ENCODE measurements around the gene RASSF5. TPM values are rescaled to one million over a fixed set of nuclear protein-coding genes. Genes with fewer than 3 reads are reported as not detected.

The RASSF5 gene
- total RNA-seq, 2 donors from 2014 or later = 177 to 188 TPM

GRCh38 chr1:206505702-206506355 is 1.5 kb upstream of the RASSF5 start:
- H3K4me1 Mint-ChIP-seq = peaks cover 22% of the 10 kb centered on the region
- peaks cover 18% of the 10 kb centered on the region for H3K27me3 Mint-ChIP-seq
- H3K36me3 Mint-ChIP-seq (ENCODE audit: low read depth) = no peaks in the 10 kb centered on the region
- H3K4me3 Mint-ChIP-seq = peak overlapping the region; percentile 85
- DNase-seq = no peak
- peak overlapping the region; percentile 78 for H3K27ac Mint-ChIP-seq
- H3K9me3 ChIP-seq (ENCODE audit: control insufficient read depth, low read length, poor library complexity, severe bottlenecking) = no peaks in the 10 kb centered on the region
- no peak for ATAC-seq

- Mint-ChIP-seq H3K4me1 (peaks cover 22% of the 10 kb centered on the region), H3K36me3 (ENCODE audit: low read depth) (no peaks in the 10 kb centered on the region), H3K4me3 (peak overlapping the region; percentile 85), H3K27ac (peak overlapping the region; percentile 78), H3K27me3 (peaks cover 22% of the 10 kb centered on the region)
- no peaks in the 10 kb centered on the region for H3K9me3 ChIP-seq (ENCODE audit: control insufficient read depth, low read length, poor library complexity, severe bottlenecking)
- ATAC-seq (peak; percentile 34), DNase-seq (no peak)
Measured at GRCh38 chr1:206506405-206507283, 687 bp upstream of the RASSF5 start.

- no peak for ATAC-seq
- H3K27ac Mint-ChIP-seq = no peak overlapping the region
- H3K36me3 Mint-ChIP-seq (ENCODE audit: low read depth) = no peaks in the 10 kb centered on the region
- no peaks in the 10 kb centered on the region for H3K9me3 ChIP-seq (ENCODE audit: control insufficient read depth, low read length, poor library complexity, severe bottlenecking)
- peaks cover 22% of the 10 kb centered on the region for H3K27me3 Mint-ChIP-seq
- H3K4me1 Mint-ChIP-seq = peaks cover 22% of the 10 kb centered on the region
- peak overlapping the region; percentile 73 for H3K4me3 Mint-ChIP-seq
- DNase-seq = no peak
Measured at GRCh38 chr1:206508130-206508889, 979 bp downstream of the RASSF5 start.

DNA sequence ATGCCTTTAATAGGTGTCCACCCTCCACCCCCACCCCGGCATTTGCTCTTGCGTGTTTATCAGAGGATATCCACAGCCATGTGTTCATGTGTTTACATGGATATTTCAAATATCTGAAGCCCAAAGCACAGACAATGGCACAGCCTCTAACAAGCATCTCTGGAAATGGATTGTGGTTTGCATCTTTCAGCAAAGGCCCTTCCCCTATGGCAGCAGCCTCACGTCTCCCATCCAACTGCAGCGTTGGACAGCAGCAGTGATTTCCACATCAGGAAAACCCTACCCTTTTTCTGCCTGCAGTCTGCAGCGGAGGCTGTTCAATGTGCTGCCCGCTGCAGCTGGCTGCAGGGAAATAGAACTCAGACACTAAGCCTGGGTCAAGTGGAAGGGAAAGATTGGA is 1.6 kb downstream of the RASSF5 start:
- Mint-ChIP-seq H3K4me3 (peak overlapping the region; percentile 39), H3K27me3 (peaks cover 22% of the 10 kb centered on the region), H3K27ac (no peak overlapping the region)

GRCh38 chr1:206509612-206510257 is 2.4 kb downstream of the RASSF5 start:
- H3K27ac Mint-ChIP-seq = no peak overlapping the region
- H3K4me1 Mint-ChIP-seq = peaks cover 17% of the 10 kb centered on the region

More for the DNA sequence above, 1.6 kb downstream of the RASSF5 start:
- DNase-seq (no peak), ATAC-seq (no peak)
- H3K4me1 Mint-ChIP-seq = peaks cover 21% of the 10 kb centered on the region
- H3K36me3 Mint-ChIP-seq (ENCODE audit: low read depth) = no peaks in the 10 kb centered on the region
- H3K9me3 ChIP-seq (ENCODE audit: control insufficient read depth, low read length, poor library complexity, severe bottlenecking) = no peaks in the 10 kb centered on the region

GRCh38 chr1:206510371-206510770 is 3.0 kb downstream of the RASSF5 start:
- H3K27me3 Mint-ChIP-seq = peaks cover 22% of the 10 kb centered on the region
- ATAC-seq (no peak), DNase-seq (no peak)
- no peaks in the 10 kb centered on the region for H3K36me3 Mint-ChIP-seq (ENCODE audit: low read depth)
- H3K4me3 Mint-ChIP-seq = no peak overlapping the region
- H3K4me1 Mint-ChIP-seq = peaks cover 13% of the 10 kb centered on the region
- no peak overlapping the region for H3K27ac Mint-ChIP-seq
- no peaks in the 10 kb centered on the region for H3K9me3 ChIP-seq (ENCODE audit: control insufficient read depth, low read length, poor library complexity, severe bottlenecking)

More at GRCh38 chr1:206509612-206510257, 2.4 kb downstream of the RASSF5 start:
- Mint-ChIP-seq H3K36me3 (ENCODE audit: low read depth) (no peaks in the 10 kb centered on the region), H3K4me3 (no peak overlapping the region), H3K27me3 (peaks cover 22% of the 10 kb centered on the region)
- no peak for ATAC-seq
- DNase-seq = no peak
- no peaks in the 10 kb centered on the region for H3K9me3 ChIP-seq (ENCODE audit: control insufficient read depth, low read length, poor library complexity, severe bottlenecking)

- DNase-seq (no peak), ATAC-seq (no peak)
- Mint-ChIP-seq H3K4me1 (peaks cover 7% of the 10 kb centered on the region), H3K4me3 (no peak overlapping the region), H3K36me3 (ENCODE audit: low read depth) (no peaks in the 10 kb centered on the region), H3K27ac (no peak overlapping the region), H3K27me3 (peaks cover 22% of the 10 kb centered on the region)
- no peaks in the 10 kb centered on the region for H3K9me3 ChIP-seq (ENCODE audit: control insufficient read depth, low read length, poor library complexity, severe bottlenecking)
Measured at GRCh38 chr1:206511362-206512057, 4.2 kb downstream of the RASSF5 start.

GRCh38 chr1:206512058-206512850 is 4.9 kb downstream of the RASSF5 start:
- no peak overlapping the region for H3K4me3 Mint-ChIP-seq
- no peaks in the 10 kb centered on the region for H3K36me3 Mint-ChIP-seq (ENCODE audit: low read depth)
- H3K27ac Mint-ChIP-seq = no peak overlapping the region
- peaks cover 22% of the 10 kb centered on the region for H3K27me3 Mint-ChIP-seq
- DNase-seq (no peak), ATAC-seq (no peak)
- H3K9me3 ChIP-seq (ENCODE audit: control insufficient read depth, low read length, poor library complexity, severe bottlenecking) = no peaks in the 10 kb centered on the region
- peaks cover 5% of the 10 kb centered on the region for H3K4me1 Mint-ChIP-seq

- DNase-seq (no peak), ATAC-seq (no peak)
- peaks cover 5% of the 10 kb centered on the region for H3K4me1 Mint-ChIP-seq
- no peaks in the 10 kb centered on the region for H3K36me3 Mint-ChIP-seq (ENCODE audit: low read depth)
- no peaks in the 10 kb centered on the region for H3K9me3 ChIP-seq (ENCODE audit: control insufficient read depth, low read length, poor library complexity, severe bottlenecking)
- no peak overlapping the region for H3K4me3 Mint-ChIP-seq
- H3K27me3 Mint-ChIP-seq = peaks cover 22% of the 10 kb centered on the region
- H3K27ac Mint-ChIP-seq = no peak overlapping the region
Measured at GRCh38 chr1:206512851-206513180, 5.5 kb downstream of the RASSF5 start.

GRCh38 chr1:206513312-206514111 is 6.2 kb downstream of the RASSF5 start:
- Mint-ChIP-seq H3K27ac (no peak overlapping the region), H3K27me3 (peaks cover 22% of the 10 kb centered on the region), H3K4me1 (peaks cover 5% of the 10 kb centered on the region), H3K36me3 (ENCODE audit: low read depth) (no peaks in the 10 kb centered on the region), H3K4me3 (no peak overlapping the region)
- no peaks in the 10 kb centered on the region for H3K9me3 ChIP-seq (ENCODE audit: control insufficient read depth, low read length, poor library complexity, severe bottlenecking)
- no peak for DNase-seq
- ATAC-seq = no peak

DNA sequence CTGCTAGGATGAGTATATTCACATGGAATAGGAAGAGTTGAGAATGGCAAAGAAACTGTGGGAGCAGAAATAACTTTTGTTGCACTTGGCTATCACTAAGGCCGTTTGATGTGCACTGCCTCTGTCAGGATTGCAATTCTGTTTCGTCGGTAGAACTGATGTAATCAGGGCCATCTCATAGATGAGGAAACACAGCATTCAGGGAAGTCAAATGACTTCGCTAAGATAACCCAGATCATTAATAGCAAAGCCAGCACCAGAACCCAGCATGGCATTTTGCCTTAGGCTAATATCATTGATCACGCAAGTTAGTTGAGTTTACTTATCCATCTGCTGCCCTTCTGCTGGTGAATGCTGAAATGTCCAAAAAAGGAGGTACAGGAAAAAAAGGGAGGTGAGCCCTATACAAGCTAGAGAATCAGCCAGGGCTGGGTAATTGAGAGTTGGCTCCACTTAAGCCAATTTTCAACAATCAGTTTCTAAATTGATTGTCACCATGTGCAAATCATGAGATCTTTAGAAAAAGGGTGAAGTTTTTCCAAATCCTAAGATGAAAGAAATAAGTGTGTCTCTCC is 7.6 kb downstream of the RASSF5 start:
- Mint-ChIP-seq H3K4me3 (no peak overlapping the region), H3K36me3 (ENCODE audit: low read depth) (no peaks in the 10 kb centered on the region), H3K27me3 (peaks cover 9% of the 10 kb centered on the region), H3K4me1 (no peaks in the 10 kb centered on the region), H3K27ac (no peak overlapping the region)
- no peaks in the 10 kb centered on the region for H3K9me3 ChIP-seq (ENCODE audit: control insufficient read depth, low read length, poor library complexity, severe bottlenecking)
- DNase-seq (no peak), ATAC-seq (no peak)
